ENCODE results near the gene PCED1B.

The PCED1B gene

DNA sequence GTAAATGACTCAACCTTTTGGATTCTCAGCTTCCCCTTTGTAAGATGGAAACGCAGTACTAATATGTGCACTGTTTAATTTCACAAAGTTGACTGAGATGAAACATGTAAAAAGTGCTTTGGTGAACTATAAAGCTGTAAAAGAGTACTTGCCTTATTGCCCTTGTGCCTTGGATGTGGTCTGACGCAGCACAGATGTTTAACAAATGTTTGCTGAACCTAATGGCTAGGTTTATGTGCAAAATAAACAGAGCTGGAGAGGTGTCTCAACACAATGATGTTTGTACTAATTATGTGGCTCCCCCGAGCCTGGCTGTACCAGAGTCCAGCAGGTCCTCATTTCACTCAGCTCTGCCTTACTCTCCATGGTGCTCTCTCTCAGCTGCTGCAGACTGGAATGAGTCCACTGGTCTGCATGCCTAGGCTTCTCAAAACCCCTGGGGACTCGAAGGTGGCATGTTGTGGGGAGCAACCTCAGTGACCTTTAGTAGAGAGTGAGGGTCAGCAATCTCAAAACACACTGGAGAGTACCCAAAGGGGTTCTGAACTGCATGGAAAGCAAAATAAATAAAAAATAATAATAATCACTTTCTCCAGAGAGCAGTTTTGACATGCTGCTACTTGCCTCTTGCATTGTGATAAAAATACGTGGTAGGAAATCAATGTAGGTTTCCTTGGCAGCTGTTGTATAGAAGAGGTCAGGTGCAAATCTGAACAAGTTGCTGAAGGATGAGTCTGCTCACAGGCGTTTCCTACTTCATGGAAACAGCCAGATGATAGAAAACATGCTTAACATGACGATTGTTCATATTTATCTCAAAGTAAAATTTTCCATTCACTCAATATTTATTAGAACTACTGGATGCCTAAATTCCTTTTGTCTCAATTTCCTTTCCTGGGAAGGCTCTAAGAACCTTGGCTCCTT lies 8.9 kb downstream of the PCED1B start:
- no peak for DNase-seq (ENCODE audit: extremely low read depth in 1 of 2, low read depth in 1 of 2)

DNA sequence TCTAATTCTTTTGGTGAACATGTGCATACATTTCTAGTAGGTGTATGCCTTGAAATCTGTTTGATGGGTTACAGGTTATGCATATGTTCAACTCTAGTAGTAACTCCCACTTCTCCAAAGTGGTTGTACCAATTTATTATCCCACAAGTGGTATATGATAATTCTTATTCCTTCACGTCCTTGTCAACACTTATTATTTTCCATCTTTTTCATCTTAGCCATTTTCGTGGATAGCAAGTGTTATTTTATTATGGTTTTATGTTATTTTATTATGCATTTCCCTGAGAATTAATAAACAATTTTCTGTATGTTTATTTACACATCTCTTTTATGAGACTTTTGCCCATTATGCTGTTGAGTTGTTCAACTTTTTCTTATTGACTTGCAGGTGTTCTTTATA lies 11.6 kb downstream of the PCED1B start:
- DNase-seq (ENCODE audit: extremely low read depth in 1 of 2, low read depth in 1 of 2) = no peak

DNA sequence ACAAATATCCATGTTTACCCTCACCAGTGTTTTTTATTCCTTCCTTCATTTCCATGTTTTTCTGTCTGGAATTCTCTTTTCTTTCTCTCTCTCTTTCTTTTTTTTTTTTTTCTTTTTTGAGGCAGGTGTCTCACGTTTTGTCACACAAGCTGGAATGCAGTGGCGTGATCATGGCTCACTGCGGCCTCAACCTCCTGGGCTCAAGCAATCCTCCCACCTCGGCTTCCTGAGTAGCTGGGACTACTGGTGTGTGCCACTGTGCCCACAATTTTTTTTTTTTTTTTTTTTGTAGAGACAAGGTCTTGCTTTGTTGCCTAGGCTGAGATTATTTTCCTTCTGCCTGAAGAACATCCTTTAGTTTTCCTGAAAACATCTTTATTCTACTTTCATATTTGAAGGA lies 15.4 kb downstream of the PCED1B start:
- no peak for DNase-seq (ENCODE audit: extremely low read depth in 1 of 2, low read depth in 1 of 2)

DNA sequence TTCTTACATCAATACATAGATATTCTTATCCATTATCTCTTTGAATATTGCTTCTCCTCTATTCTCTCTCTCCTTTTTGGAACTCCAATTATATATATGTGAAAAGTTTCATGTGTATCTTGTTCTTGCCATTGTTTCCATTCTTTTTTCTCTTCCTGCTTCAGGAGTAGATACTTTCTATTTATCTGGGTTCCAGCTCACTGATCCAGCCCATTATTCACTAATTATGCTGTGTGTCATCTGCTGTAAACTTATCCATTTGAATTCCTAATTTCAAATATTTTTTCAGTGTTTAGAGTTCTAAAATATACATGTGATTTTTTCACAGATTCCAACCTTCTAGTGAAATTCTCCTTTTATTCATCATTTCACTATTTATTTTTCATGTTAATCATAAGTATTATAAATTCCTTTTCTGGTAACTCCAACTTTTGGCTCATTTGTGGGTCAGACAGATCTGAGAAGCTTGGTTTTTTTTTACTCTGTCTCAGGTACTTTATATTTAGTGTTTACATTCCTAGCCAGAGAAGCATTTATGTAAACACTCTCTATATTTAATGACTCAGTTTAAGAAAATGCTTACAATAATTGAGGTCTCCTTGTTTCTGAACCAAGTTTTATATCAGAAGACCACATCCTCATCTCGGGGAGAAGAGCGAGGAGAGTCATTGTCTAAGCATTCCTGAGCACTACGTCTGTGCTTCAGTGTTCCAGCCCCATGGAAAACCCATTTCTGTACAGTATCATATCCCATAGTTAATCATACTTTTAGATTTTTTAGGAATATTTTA lies 16.2 kb downstream of the PCED1B start:
- no peak for DNase-seq (ENCODE audit: extremely low read depth in 1 of 2, low read depth in 1 of 2)

DNA sequence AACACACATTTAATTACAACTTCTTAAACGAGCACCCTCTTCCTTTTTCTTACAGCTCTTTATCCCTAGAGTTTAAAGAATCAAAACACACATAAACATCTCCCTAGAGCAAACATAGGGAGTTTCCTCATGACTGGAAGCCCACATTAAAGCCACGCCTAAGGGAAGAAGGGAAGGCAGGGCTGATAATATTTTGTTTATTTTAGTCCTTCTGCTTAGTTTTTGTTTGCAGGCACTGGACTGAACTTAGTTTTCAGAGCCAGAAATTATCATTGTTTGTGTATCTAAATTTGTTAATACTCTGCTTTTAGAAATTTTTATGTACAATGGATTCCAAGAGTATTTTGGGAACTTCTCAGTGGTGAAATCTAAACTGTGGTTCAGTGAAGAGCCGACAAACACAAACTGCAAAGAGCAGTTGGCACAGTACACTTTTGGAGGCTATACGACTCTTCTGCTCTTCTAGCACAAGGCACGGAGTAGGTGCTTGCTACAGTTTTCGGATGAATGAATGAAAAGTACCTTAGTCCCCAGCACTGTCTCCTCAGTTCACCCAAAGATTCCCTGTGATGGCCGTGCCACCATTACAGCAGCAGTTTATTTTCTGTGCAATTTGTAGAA lies 18.0 kb downstream of the PCED1B start:
- no peak for DNase-seq (ENCODE audit: extremely low read depth in 1 of 2, low read depth in 1 of 2)

DNA sequence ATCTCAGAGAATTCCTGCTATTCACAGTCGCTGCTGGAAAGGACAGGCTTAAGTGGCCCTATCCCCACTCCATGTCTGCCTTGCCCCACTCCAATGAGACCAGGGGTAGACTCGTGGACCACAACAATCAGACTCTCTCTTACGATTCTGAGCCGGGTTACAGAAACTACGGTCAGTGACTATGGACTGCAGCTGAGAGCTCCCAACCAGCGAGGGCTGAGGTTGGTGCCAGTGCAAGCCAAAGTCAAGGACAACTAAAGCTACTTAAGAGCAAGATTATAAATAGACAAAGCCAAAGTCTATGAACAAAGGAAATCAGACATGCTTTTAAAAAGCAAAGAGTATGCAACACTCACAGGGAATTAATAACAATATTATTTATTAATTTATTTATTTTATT lies 18.7 kb downstream of the PCED1B start:
- no peak for DNase-seq (ENCODE audit: extremely low read depth in 1 of 2, low read depth in 1 of 2)

DNA sequence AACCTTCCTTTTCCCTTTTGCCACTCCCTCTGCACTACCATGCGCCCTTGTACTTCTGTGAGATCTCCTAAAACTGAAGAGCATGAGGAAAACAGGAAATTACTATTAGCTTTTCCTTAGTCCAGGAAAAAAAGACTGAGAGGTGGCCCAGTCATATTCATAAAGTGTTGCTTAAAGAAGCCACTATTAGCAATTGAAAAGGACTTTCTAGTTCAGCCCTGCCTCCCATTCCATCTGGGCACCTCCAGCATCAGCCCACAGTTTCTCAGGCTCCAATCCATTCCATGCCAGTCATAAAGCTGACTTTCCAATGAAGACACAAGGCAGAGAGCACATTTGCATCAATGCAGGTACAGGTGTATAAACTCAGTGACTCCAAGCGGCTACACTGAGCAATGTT lies 20.2 kb downstream of the PCED1B start:
- no peak for DNase-seq (ENCODE audit: extremely low read depth in 1 of 2, low read depth in 1 of 2)

DNA sequence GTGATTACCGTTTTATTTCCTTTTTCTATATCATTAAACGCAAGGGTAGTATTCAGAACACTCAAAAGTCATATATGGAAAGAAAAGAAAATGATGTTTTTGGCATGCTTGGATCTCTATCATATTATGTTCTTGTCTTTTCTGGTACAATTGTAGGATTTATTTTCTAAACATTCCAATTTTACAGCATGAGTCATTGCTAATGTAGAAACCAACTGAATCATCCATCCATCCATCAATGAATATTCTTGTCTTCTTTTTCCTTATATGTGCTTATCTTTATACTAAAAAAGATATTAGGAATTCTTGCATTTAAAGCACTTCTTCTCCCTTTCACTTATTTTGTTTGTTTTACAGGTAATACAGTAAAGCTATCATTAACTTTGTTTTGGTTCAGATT lies 20.7 kb downstream of the PCED1B start:
- no peak for DNase-seq (ENCODE audit: extremely low read depth in 1 of 2, low read depth in 1 of 2)

DNA sequence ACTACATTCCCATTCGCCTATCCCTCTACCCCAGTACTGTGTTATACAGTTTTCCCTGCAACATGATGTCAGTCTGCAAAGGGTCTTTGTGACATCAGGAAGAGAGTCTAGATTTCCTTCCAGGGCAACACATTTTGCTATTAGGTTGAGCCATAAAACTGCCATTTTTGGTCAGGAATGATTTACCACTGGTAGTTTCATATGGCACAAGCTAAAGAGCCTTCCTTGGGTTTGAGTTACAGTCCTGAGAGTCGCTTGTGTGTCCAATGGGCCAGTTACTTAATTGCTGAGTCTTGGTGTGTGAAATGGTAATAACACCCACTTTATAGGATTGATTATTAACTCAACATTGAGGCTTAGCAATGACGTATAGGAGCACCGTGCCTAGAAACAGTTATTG lies 23.0 kb downstream of the PCED1B start:
- DNase-seq (ENCODE audit: extremely low read depth in 1 of 2, low read depth in 1 of 2) = no peak

DNA sequence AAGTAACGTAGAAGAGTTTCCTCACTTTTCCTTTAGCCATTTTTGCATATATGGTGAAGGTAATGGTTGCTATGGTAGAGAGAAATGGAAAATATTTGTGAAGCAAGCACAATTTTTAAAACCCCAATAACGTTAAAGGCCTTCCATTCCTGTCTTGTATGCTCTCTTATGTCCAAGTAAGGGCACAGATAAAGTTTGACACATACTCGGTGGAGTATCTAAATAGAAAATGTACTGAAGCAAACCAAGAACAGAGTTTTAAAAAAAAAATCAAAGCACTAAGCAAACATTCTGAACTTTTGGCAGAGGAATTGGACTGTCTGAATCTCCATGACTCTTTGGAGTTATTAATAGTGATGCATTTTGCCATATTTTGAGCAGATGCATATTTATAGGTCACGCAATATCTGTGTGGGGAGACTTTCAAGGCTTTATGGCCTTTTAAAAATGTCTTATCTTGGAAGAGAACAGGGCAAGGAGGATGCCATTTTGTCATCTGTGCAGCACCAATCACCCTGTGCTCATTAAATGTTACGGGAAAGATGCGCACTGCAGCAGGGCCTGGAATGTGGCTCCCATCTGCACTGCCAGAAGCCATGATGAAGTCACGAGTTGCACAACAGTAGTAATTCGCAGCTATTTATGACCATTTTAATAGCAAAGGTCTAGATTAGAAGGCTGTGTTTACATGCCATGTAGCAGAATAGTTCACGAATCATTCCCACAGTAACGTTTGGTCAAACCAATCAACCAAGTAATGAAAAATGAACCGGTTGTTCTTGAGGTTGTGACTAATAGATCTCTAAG lies 23.6 kb downstream of the PCED1B start:
- no peak for DNase-seq (ENCODE audit: extremely low read depth in 1 of 2, low read depth in 1 of 2)

DNA sequence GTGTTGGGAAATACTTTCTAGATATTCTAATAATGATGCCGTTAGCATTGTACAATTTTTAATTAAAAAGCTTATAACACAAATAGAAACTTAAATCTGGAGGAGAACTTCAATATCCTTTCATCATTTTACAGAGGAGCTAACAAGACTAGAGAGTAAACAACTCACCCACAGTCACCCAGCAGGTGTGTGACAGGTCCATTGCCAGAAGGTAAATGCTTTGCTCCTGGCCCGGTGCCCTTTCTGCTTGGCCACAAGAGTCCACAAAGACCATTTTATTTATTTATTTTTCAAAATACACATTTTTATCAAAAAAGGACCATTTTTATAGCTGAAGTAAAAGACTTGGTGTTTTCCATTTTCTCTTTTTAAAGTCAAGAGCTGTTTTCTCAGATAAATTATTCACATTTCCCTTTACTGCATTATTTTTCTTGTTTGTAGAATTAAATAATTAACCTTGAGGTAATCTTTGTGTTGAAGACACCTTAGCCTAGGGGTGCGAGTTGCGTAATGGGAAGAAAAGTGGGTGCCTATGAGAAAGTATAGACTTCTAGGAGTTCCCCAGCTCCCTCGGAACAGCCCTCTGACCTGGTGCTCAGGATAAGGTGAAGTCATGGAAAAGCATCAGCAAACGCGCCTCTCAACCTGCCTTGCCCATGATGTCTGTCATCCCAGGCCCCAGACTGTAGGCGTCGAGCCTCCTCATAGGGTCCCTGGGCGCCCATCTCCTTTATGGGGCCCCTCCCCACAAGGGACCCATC lies 26.7 kb downstream of the PCED1B start:
- no peak for DNase-seq (ENCODE audit: extremely low read depth in 1 of 2, low read depth in 1 of 2)

DNA sequence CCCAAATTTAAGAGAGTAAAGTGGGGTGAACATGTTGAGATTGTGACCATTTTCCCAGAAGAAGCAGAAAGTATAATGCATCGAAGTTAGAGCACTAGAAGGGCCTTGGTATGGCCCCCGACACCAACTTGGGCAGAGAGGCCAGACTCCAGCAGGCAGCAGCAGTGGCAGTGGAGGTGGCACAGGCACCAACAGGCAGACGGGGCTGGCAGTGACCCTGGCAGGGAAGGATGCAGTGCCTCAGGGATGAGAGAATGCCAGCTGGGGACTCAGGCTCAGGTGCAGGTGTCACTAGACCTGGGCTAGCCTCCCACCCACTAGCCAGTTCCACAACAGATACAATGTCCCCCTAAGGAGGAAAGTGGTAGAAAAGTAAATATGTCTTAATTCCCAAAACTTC lies 28.0 kb downstream of the PCED1B start:
- DNase-seq (ENCODE audit: extremely low read depth in 1 of 2, low read depth in 1 of 2) = no peak

DNA sequence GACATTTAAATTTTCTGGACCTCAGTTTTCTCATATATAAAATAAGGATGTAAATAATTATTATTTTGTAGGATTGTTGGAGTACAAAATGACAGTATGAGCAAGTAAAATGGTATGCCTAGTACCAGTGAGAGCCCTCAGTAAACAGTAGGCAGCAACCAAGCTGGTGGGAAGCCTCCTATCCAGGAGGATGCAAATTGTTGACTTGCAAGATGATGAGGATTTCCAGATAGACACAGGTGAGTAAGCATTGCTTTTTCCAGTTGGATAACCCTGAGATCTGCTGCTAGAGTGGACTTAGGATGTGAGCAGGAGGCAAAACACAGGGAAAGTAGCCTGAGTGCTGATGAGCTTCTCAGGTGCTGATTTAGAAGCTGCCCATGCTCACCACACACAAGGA lies 28.5 kb downstream of the PCED1B start:
- DNase-seq (ENCODE audit: extremely low read depth in 1 of 2, low read depth in 1 of 2) = no peak

DNA sequence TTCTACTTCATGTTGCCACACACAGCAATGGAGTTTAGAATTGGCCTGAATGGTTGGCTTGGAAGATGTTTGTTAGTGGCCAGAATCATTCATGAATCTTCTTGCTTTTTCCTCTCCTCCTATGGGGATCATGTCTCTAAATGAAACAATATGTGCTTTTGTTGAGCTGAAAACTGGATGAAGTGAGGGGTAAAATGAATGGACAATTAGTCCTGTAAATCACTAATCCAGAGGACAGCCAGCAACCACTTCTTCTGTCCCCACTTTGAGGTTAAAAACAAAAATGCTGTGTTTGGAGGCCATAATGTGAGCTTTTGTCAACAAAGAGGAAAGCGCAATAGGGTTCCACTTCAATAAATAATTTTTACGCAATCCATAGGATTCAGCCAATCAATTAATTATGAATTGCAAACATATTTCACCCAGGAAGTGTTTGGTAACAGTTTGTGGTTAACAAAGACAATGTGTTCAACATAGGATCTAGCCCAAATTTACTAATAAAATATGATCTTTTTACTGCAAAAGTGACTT lies 30.7 kb downstream of the PCED1B start:
- no peak for DNase-seq (ENCODE audit: extremely low read depth in 1 of 2, low read depth in 1 of 2)

DNA sequence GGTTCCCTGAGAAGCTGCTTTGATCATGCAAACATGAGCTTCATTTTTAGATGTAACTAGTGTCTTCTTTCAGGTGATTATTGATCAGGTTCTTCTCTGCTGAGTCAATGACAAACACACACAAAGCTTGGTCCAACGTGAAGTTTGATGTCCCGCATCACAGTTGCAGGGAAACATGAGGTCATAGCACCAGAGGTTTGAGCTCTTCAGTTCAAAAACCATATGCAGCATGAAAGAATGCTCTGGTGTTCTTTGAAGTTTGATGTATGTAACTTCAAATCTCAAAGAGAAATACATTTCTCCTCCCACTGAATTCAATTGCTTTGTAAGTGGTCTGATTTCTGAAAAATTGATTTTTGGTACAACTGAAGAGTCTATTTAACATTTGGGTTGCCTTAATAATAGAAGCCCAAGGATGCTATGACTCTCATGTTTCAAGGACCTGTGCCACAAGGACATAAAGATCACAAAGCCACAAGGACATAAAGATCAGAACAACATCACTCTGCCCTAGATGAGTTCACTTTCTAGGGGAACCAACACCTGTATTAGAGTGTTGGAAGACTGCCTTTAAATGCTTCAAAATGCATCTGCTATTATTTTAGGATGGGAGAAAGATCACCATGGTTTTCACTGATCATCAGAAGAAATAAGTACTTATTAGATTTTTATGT lies 31.4 kb downstream of the PCED1B start:
- DNase-seq (ENCODE audit: extremely low read depth in 1 of 2, low read depth in 1 of 2) = no peak

DNA sequence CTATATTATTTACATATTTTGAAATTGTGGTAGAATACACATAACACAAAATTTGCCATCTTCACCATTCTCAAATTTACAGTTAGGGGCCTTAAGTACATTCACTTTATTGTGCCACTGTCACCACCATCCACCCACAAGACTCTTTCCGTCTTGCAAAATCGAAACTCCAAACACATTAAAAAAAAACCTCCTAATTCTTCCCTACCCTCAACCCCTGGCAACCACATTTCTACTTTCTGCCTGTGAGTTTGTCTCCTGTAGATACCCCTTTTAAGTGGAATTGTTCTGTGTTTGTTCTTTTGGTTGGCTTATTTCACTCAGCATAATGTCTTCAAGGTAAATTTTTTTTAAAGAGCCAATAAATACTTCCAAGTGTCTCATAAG lies 32.0 kb downstream of the PCED1B start:
- DNase-seq (ENCODE audit: extremely low read depth in 1 of 2, low read depth in 1 of 2) = no peak

DNA sequence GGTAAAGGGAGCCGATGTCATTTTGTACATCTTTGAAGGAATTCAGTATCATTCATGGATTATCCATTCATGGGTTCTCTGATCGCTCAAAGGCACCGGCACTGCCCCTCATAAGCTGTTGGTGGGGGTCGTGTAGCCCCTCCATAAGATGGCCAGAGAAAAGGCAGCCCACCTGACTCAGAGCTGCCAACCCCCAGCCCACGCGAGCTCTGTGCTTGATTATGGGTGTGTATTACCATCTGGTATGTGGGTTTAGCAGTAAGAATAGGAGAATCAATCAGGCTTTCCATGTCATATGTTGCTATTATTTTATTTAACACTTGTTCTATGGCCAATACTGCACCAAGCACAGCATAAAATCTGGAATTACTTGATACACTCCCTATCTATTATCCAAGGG lies 32.4 kb downstream of the PCED1B start:
- DNase-seq (ENCODE audit: extremely low read depth in 1 of 2, low read depth in 1 of 2) = no peak

DNA sequence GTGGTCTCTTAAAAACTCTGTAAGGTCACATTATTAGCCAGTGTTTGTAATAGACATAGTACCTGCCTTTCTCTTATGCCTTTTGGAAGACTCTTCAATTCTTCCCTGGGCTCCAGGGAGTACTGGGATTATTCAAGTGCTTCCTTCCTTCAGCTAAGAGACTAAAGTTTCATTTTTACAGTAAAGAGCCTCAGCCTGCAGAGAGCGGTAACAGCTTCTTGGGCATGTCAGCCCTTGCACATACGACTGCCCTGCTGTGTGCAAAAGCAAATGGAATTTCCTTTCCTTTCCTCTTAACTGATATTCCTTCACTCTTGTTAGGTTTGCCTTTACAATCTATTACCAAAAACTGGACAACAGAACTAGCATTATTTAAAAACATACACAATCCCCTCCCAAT lies 33.3 kb downstream of the PCED1B start:
- no peak for DNase-seq (ENCODE audit: extremely low read depth in 1 of 2, low read depth in 1 of 2)

DNA sequence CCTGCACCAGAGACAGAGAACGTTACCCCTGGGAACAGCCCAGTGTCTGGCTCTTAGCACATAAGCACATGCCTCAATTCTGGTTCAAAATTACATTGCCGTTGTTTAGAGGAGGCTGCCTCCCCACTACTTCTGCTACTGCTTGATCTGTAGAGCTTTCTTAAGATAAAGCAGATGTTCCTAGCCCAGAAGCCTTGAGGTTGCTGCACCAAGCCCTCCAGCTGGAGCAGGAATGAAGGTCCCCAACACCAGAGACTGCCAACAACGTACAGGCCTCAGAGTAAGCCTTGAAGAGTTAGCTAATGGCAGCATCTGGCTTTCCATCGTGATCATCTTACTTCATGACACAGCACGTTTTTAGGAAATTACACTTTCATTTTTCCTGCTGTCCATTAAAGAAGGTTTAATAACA lies 35.1 kb downstream of the PCED1B start:
- no peak for DNase-seq (ENCODE audit: extremely low read depth in 1 of 2, low read depth in 1 of 2)
